Ovary (tissue), 9 donors: Measurements from ENCODE around the gene SEC14L2. TPM values are rescaled to one million over a fixed set of nuclear protein-coding genes. Genes with fewer than 3 reads are reported as not detected.

ENCODE experiments used
- DNase-seq, 5 donors: peaks; one replicate each; pipeline ENCODE4 v3.0.0-alpha.2; 2019 to 2020
- H3K27ac ChIP-seq, 2 donors: fragments of 200-600 bp; one replicate each; pipeline versions ENCODE4 v1.5.1 to v1.8.0; 2019 to 2022
- H3K27me3 ChIP-seq: fragments of 200-600 bp; one replicate; pipeline ENCODE4 v1.8.0; 2022
- H3K36me3 ChIP-seq: fragments of 200-600 bp; sonication (generic); one replicate; pipeline ENCODE4 v1.5.1; 2019
- H3K4me1 ChIP-seq: one replicate; pipeline ENCODE4 v1.8.1; 2013; ENCODE audit warnings: mild to moderate bottlenecking, moderate library complexity; ENCODE audit not compliant: insufficient read depth
- H3K4me3 ChIP-seq: fragments of 200-600 bp; sonication (generic); one replicate; pipeline ENCODE4 v1.5.1; 2017
- H3K9me3 ChIP-seq, 2 donors: fragments of 200-600 bp in 1 of 2; sonication (generic) in 1 of 2; one replicate each; pipeline versions ENCODE4 v1.5.1 to v1.8.1; 2013 to 2019; ENCODE audit warnings: mild to moderate bottlenecking in 1 of 2, moderate library complexity in 1 of 2
- EP300 ChIP-seq: sonication (generic); formaldehyde crosslinking; IDR thresholded peaks from one replicate; pipeline ENCODE4 v1.6.1; 2017; ENCODE audit warnings: antibody characterized with exemption
- POLR2A ChIP-seq: fragments of 450-650 bp; IDR thresholded peaks from one replicate; pipeline ENCODE4 v1.6.1; 2017; ENCODE audit warnings: antibody characterized with exemption, mild to moderate bottlenecking, moderate library complexity
- WGBS, 3 donors: extraction: QIAGEN DNeasy Blood & Tissue Kit in 1 of 3; methylation state at CpG; one replicate each; pipeline versions ENCODE4 v1.1.5 to v1.1.7; 2013 to 2017; 5-methylcytosine and 5-hydroxymethylcytosine counted together
- intact Hi-C, 4 donors: fragments of 100-400 bp; cut with DNase I; formaldehyde crosslinking; loops; one replicate each; pipeline versions ENCODE4 v1.11.0 to v1.15.1; 2022 to 2023
- polyA plus RNA-seq, 2 donors: library from polyadenylated mRNA; stranded (reverse); fragments of 200-250 nt in 1 of 2; fragments of 350-450 nt in 1 of 2; fragmentation: Illumina TruSeq in 1 of 2; extraction: RNeasy Lipid Tissue Mini Kit (QIAGEN cat#74804) in 1 of 2; gene quantifications; one replicate each; pipeline ENCODE4 v1.2.3, GENCODE V29; 2013 to 2014
- total RNA-seq, 7 donors: library from RNA; depleted of rRNA in 2 of 7; stranded (reverse); fragments of >200 nt in 2 of 7; fragmentation: NEBNext Ultra II Directional in 3 of 7; extraction: Animal tissue kit (Norgen Biotek cat#: 25700) in 3 of 7; gene quantifications; one replicate each; pipeline versions ENCODE4 v1.1.0 to v1.2.4, GENCODE V29; 2016 to 2023
- TF ChIP-seq, protein P1 (sequence below), 3 donors: fragments of 450-650 bp in 2 of 3; fragments of 200-600 bp in 1 of 3; IDR thresholded peaks; one replicate each; pipeline versions ENCODE4 v1.5.1 to v1.8.0; 2016 to 2022; ENCODE audit warnings: antibody characterized with exemption in 3 of 3, mild to moderate bottlenecking in 1 of 3
- donor health status: DM: no; HTN: no; CAD: no; lungs with moderate emphysema.
- donor health status: DM: no; HTN: no; CAD: no.
- donor health status: Bipolar disorder and iron deficiency.
- donor health status: DM: yes; HTN: yes; CAD: no.
- donor health status: DM: no; HTN: no; CAD: no.
- donor health status: DM: yes; HTN: yes; CAD: no.

SEC14L2 gene
- total and polyA plus RNA-seq, 9 donors, result 2.5 to 14.3 (median 8.2) TPM

DNA sequence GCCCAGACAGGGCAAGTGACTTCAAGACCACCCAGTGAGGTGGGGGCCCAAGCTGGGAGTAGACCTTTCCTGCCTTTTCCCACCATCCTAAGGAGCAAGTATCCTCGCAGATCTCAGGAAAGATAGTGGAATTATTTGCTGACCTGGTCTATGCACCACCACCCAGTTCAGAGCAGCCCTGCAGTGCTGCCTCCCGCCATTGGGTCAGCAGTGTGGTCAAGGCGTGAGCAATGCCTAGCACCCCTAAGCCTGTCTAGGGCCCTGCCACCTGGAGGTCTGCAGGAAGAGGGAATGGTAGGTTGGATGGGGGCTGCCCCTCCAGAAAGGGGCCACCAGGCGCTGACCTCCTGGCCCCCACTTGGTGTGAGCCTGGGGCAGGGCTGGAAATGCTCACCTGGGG is 35.3 kb downstream of the SEC14L2 start:
- H3K9me3 ChIP-seq, result no peaks in the 10 kb centered on the region
- intact Hi-C loops, result no loop called here
- no peak overlapping the region for H3K27ac ChIP-seq
- no peak for DNase-seq
- H3K27me3 ChIP-seq, result no peaks in the 10 kb centered on the region
- no peak overlapping the region for H3K4me3 ChIP-seq
- no peak for TF ChIP-seq POLR2A
- no peak for TF ChIP-seq EP300
- TF ChIP-seq, protein P1, sequence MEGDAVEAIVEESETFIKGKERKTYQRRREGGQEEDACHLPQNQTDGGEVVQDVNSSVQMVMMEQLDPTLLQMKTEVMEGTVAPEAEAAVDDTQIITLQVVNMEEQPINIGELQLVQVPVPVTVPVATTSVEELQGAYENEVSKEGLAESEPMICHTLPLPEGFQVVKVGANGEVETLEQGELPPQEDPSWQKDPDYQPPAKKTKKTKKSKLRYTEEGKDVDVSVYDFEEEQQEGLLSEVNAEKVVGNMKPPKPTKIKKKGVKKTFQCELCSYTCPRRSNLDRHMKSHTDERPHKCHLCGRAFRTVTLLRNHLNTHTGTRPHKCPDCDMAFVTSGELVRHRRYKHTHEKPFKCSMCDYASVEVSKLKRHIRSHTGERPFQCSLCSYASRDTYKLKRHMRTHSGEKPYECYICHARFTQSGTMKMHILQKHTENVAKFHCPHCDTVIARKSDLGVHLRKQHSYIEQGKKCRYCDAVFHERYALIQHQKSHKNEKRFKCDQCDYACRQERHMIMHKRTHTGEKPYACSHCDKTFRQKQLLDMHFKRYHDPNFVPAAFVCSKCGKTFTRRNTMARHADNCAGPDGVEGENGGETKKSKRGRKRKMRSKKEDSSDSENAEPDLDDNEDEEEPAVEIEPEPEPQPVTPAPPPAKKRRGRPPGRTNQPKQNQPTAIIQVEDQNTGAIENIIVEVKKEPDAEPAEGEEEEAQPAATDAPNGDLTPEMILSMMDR (IDR thresholded peaks at IDR 0.05), result no peak
- WGBS, 3 donors, result 92 to 95% (median 95%) methylated on average over 4 of the region's 4 CpGs
- H3K36me3 ChIP-seq, result no peaks in the 10 kb centered on the region
- H3K4me1 ChIP-seq, result no peaks in the 10 kb centered on the region

DNA sequence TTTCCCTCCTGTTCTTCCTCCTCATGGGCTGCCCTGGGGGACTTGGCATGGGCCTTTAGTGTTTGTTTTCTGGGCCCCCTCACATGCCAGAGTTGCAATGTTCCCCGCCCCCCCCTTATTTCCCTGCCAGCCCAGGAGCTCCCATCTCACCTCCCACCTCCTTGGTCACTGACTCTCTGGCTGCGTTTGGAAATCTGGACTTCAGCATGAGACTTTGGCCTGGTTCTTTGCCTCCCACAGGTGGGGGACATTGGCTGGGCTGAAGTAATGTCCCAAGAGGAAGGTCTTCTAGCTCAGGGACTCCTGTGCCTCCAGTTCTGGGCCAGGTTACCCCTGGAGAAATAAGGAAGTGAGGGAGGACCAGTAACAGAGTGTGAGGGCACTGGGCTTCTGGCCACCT is 35.7 kb downstream of the SEC14L2 start:
- 55 to 68% (median 61%) methylated on average over 2 of the region's 2 CpGs for WGBS, 3 donors
- Histone ChIP-seq H3K36me3 (no peaks in the 10 kb centered on the region), H3K27me3 (no peaks in the 10 kb centered on the region), H3K27ac (no peak overlapping the region), H3K4me1 (no peaks in the 10 kb centered on the region), H3K4me3 (no peak overlapping the region), H3K9me3 (no peaks in the 10 kb centered on the region)
- no peak for DNase-seq
- TF ChIP-seq, protein P1 (IDR thresholded peaks at IDR 0.05), result no peak
- TF ChIP-seq EP300, result no peak
- no peak for TF ChIP-seq POLR2A
- intact Hi-C loops, result no loop called here

DNA sequence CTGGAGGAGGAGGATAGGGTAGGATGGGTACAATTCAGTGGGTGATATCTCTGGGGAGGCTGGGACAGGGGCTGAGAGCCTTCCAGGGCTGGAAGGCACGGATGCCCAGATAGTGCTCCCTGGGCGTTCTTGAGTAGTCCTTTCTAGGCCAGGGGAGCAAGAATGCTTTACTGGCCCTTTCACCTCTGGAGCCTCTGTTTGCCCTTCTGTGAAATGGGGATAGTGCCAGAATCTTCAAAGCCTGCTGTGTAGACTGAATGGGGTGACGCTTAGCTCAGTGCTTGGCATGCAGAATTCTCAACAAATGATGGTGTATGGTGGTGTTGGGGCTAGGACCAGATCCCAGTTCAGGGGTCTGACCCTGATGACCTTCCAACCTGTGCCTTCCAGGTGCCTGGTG is 36.4 kb downstream of the SEC14L2 start:
- TF ChIP-seq EP300 (no peak), POLR2A (no peak)
- TF ChIP-seq, protein P1 (IDR thresholded peaks at IDR 0.05), result no peak
- Histone ChIP-seq H3K9me3 (no peaks in the 10 kb centered on the region), H3K36me3 (no peaks in the 10 kb centered on the region), H3K27me3 (no peaks in the 10 kb centered on the region), H3K27ac (no peak overlapping the region), H3K4me1 (no peaks in the 10 kb centered on the region), H3K4me3 (no peak overlapping the region)
- no peak for DNase-seq
- WGBS, 3 donors, result 91 to 95% (median 93%) methylated on average over 3 of the region's 3 CpGs
- intact Hi-C loops, result no loop called here

DNA sequence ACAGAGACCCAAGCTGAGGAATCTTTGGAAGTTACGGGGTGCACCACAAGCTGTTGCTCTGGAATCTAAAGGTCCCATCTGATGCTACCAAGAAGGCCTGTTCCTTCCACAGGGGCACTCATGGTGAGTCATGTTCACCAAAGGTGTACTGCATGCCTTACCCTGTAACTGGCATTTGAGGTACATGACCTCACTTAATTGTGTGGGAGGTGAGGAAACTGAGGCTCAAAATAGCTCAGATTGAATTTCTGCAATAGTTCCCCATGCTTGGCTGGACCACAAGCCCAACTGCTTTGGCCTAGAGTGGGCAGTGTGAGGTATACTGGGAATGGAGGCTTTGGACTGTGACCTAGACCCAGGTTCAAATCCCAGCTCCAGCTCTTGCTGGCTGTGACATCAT is 37.0 kb downstream of the SEC14L2 start:
- no peak overlapping the region for H3K4me3 ChIP-seq
- no peaks in the 10 kb centered on the region for H3K27me3 ChIP-seq
- no peaks in the 10 kb centered on the region for H3K36me3 ChIP-seq
- H3K9me3 ChIP-seq, result no peaks in the 10 kb centered on the region
- intact Hi-C loops, result no loop called here
- no peak overlapping the region for H3K27ac ChIP-seq
- no peak for TF ChIP-seq POLR2A
- TF ChIP-seq, protein P1 (IDR thresholded peaks at IDR 0.05), result no peak
- TF ChIP-seq EP300, result no peak
- H3K4me1 ChIP-seq, result no peaks in the 10 kb centered on the region
- 93 to 100% (median 94%) methylated on average over 1 of the region's 1 CpG for WGBS, 3 donors
- DNase-seq, result no peak

DNA sequence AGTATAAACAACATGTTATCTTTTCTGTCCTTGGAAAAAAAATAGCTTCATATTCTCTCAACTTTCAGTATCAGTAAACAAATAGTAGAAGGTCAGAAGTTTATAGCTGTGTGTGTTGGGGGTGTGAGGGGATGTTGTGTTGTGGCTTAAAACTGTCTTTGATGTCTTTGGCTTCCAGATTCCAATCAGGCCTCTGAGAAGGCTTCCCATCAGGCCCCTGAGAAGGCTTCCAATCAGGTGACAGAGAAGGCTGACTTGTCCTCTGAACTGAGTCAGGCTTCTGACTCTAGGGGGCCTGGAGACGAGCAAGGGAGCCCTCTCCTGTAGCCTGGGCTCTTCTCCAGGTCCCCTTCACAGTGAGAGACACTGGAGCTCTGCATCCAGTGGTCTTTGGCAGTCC is 38.0 kb downstream of the SEC14L2 start:
- no peak for DNase-seq
- WGBS, 3 donors, result 24 to 50% (median 47%) methylated on average over 1 of the region's 1 CpG
- no peak overlapping the region for H3K27ac ChIP-seq

More for the DNA sequence above, 38.0 kb downstream of the SEC14L2 start:
- TF ChIP-seq, protein P1 (IDR thresholded peaks at IDR 0.05), result no peak
- TF ChIP-seq POLR2A (no peak), EP300 (no peak)
- Histone ChIP-seq H3K9me3 (no peaks in the 10 kb centered on the region), H3K4me1 (peaks cover under 1% of the 10 kb centered on the region), H3K36me3 (no peaks in the 10 kb centered on the region), H3K27me3 (no peaks in the 10 kb centered on the region), H3K4me3 (no peak overlapping the region)
- intact Hi-C loops, result no loop called here
